Neural cell (in vitro differentiated cells): ENCODE measurements around the gene APLF. TPM values are rescaled to one million over a fixed set of nuclear protein-coding genes. Genes with fewer than 3 reads are reported as not detected.
"Not testable (repeated sequence)": the region's sequence is repeated elsewhere in the genome, so short reads cannot be mapped to it uniquely, and the experiment has no call there.

Source experiments
- H2AFZ ChIP-seq: fragments of 200-600, 300-800 bp; sonication (generic), shearing (Covaris generic); 2 replicates; pipeline ENCODE4 v1.6.0; 2014; ENCODE audit warnings: low read depth, mild to moderate bottlenecking, antibody characterized with exemption, low read length, moderate library complexity
- H3F3A ChIP-seq: fragments of 200-600 bp; shearing (Covaris generic); 2 replicates; pipeline ENCODE4 v1.6.1; 2016; ENCODE audit warnings: mild to moderate bottlenecking, moderate library complexity, mixed read lengths, antibody characterized with exemption, low read length; ENCODE audit not compliant: insufficient read depth, poor library complexity, severe bottlenecking
- H3K27ac ChIP-seq: fragments of 200-600, 300-800 bp; sonication (generic), shearing (Covaris generic); 2 replicates; pipeline ENCODE4 v1.5.1; 2014; ENCODE audit warnings: mild to moderate bottlenecking, low read length, moderate library complexity
- H3K27me3 ChIP-seq: fragments of 300-800, 200-600 bp; sonication (generic), shearing (Covaris generic); 2 replicates; pipeline ENCODE4 v1.6.0; 2014; ENCODE audit warnings: mild to moderate bottlenecking, low read depth, low read length, moderate library complexity; ENCODE audit not compliant: insufficient read depth
- H3K36me3 ChIP-seq: fragments of 300-800, 200-600 bp; sonication (generic), shearing (Covaris generic); 2 replicates; pipeline ENCODE4 v1.5.1; 2014; ENCODE audit warnings: mild to moderate bottlenecking, antibody characterized with exemption, low read length, moderate library complexity; ENCODE audit not compliant: insufficient read depth
- H3K4me2 ChIP-seq: fragments of 300-800, 200-600 bp; sonication (generic), shearing (Covaris generic); 2 replicates; pipeline ENCODE4 v1.6.0; 2014; ENCODE audit warnings: mild to moderate bottlenecking, low read length
- H3K4me3 ChIP-seq: fragments of 300-800, 200-600 bp; sonication (generic), shearing (Covaris generic); 2 replicates; pipeline ENCODE4 v1.5.1; 2014; ENCODE audit warnings: mild to moderate bottlenecking, low read length, moderate library complexity
- H3K79me2 ChIP-seq: fragments of 200-600 bp; shearing (Covaris generic); replicated peaks from 2 replicates; pipeline ENCODE4 v1.6.0; 2014; ENCODE audit warnings: mild to moderate bottlenecking, low read length, moderate library complexity; ENCODE audit not compliant: insufficient read depth
- H3K9ac ChIP-seq: fragments of 300-800, 200-600 bp; sonication (generic), shearing (Covaris generic); 2 replicates; pipeline ENCODE4 v1.6.1; 2016; ENCODE audit warnings: mild to moderate bottlenecking, low read length, mixed read lengths
- H3K9me2 ChIP-seq: fragments of 200-600 bp; shearing (Covaris generic); 2 replicates; pipeline ENCODE4 v1.6.1; 2016; ENCODE audit warnings: mild to moderate bottlenecking, low read length, mixed read lengths; ENCODE audit not compliant: insufficient read depth
- H3K9me3 ChIP-seq: fragments of 200-600, 300-800 bp; sonication (generic), shearing (Covaris generic); 2 replicates; pipeline ENCODE4 v1.6.1; 2016; ENCODE audit warnings: mild to moderate bottlenecking, mixed run types, low read length, moderate library complexity, mixed read lengths
- H4K20me1 ChIP-seq: fragments of 200-600 bp; shearing (Covaris generic); 2 replicates; pipeline ENCODE4 v1.6.1; 2016; ENCODE audit warnings: mild to moderate bottlenecking, mixed run types; ENCODE audit not compliant: insufficient read depth
- CTCF ChIP-seq: fragments of 450-650 bp; IDR thresholded peaks from 2 replicates; pipeline ENCODE4 v1.5.1; 2014; ENCODE audit warnings: antibody characterized with exemption, mild to moderate bottlenecking, moderate library complexity; ENCODE audit not compliant: poor library complexity, severe bottlenecking
- EP300 ChIP-seq: fragments of 450-650 bp; conservative IDR thresholded peaks from 2 replicates; pipeline ENCODE4 v1.6.1; 2014; ENCODE audit warnings: antibody characterized with exemption, mild to moderate bottlenecking, moderate library complexity; ENCODE audit not compliant: poor library complexity, severe bottlenecking
- EZH2 ChIP-seq: fragments of 200-600, 300-800 bp; shearing (Covaris generic), sonication (generic); IDR thresholded peaks from 2 replicates; pipeline ENCODE4 v1.6.1; 2014; ENCODE audit warnings: antibody characterized with exemption, low read length, borderline replicate concordance, mild to moderate bottlenecking; ENCODE audit not compliant: insufficient read depth, poor library complexity, severe bottlenecking
- MXI1 ChIP-seq: fragments of 450-650 bp; conservative IDR thresholded peaks from 2 replicates; pipeline ENCODE4 v1.6.1; 2014; ENCODE audit warnings: antibody characterized with exemption, mild to moderate bottlenecking; ENCODE audit not compliant: poor library complexity, severe bottlenecking
- POLR2AphosphoS5 ChIP-seq: IDR thresholded peaks from 2 replicates; pipeline ENCODE4 v1.6.1; 2012
- RAD21 ChIP-seq: fragments of 450-650 bp; conservative IDR thresholded peaks from 2 replicates; pipeline ENCODE4 v1.6.1; 2014; ENCODE audit warnings: antibody characterized with exemption, mild to moderate bottlenecking, moderate library complexity
- REST ChIP-seq: IDR thresholded peaks from 2 replicates; pipeline ENCODE4 v1.6.1; 2012; ENCODE audit warnings: borderline replicate concordance
- SMC3 ChIP-seq: fragments of 450-650 bp; conservative IDR thresholded peaks from 2 replicates; pipeline ENCODE4 v1.6.1; 2014; ENCODE audit warnings: antibody characterized with exemption, mild to moderate bottlenecking, moderate library complexity; ENCODE audit not compliant: poor library complexity
- TAF1 ChIP-seq: IDR thresholded peaks from 2 replicates; pipeline ENCODE4 v1.6.1; 2012; ENCODE audit warnings: low read depth
- polyA plus RNA-seq: library from polyadenylated mRNA; depleted of rRNA; stranded (reverse); fragments of >200 nt; gene quantifications from 2 replicates; pipeline ENCODE4 v1.2.3, GENCODE V29; 2014

Gene APLF
- polyA plus RNA-seq, 1 donor from 2014 or later = 0.45 TPM

GRCh38 chr2:68594041-68594440 is 126.7 kb downstream of the APLF start:
- no peaks in the 10 kb centered on the region for H3K9me3 ChIP-seq
- H2AFZ ChIP-seq = no peak overlapping the region
- no peaks in the 10 kb centered on the region for H3K79me2 ChIP-seq
- H3K27ac ChIP-seq = no peak overlapping the region
- TF ChIP-seq EZH2 = no peak
- TF ChIP-seq REST = no peak
- TF ChIP-seq SMC3 = no peak
- no peak for TF ChIP-seq MXI1
- TF ChIP-seq POLR2AphosphoS5 = no peak
- no peak for TF ChIP-seq RAD21
- TF ChIP-seq EP300 = no peak
- no peak for TF ChIP-seq CTCF
- no peak for TF ChIP-seq TAF1
- no peaks in the 10 kb centered on the region for H3K36me3 ChIP-seq
- H3K9ac ChIP-seq = no peak overlapping the region
- H3F3A ChIP-seq = no peaks in the 10 kb centered on the region
- no peaks in the 10 kb centered on the region for H4K20me1 ChIP-seq
- no peak overlapping the region for H3K4me3 ChIP-seq
- no peaks in the 10 kb centered on the region for H3K27me3 ChIP-seq
- no peak overlapping the region for H3K4me2 ChIP-seq
- H3K9me2 ChIP-seq = no peaks in the 10 kb centered on the region

- H3K4me3 ChIP-seq = no peak overlapping the region
- H2AFZ ChIP-seq = no peak overlapping the region
- H3K36me3 ChIP-seq = no peaks in the 10 kb centered on the region
- no peak overlapping the region for H3K9ac ChIP-seq
- H3K9me2 ChIP-seq = no peaks in the 10 kb centered on the region
- H3K9me3 ChIP-seq = no peaks in the 10 kb centered on the region
- no peaks in the 10 kb centered on the region for H3K79me2 ChIP-seq
- no peaks in the 10 kb centered on the region for H3F3A ChIP-seq
- H3K27ac ChIP-seq = no peak overlapping the region
- TF ChIP-seq EP300 (no peak), EZH2 (no peak), CTCF (peak; percentile 53)
- H4K20me1 ChIP-seq = no peaks in the 10 kb centered on the region
- no peak overlapping the region for H3K4me2 ChIP-seq
- H3K27me3 ChIP-seq = no peaks in the 10 kb centered on the region
These were observed 127.5 kb downstream of the APLF start for GRCh38 chr2:68594674-68595492.

GRCh38 chr2:68595493-68595785 is 128.1 kb downstream of the APLF start:
- H4K20me1 ChIP-seq, H3K27me3 ChIP-seq, H3K79me2 ChIP-seq, H2AFZ ChIP-seq, H3K9me2 ChIP-seq, H3K9me3 ChIP-seq, H3K4me2 ChIP-seq, H3K4me3 ChIP-seq, H3K27ac ChIP-seq, H3K36me3 ChIP-seq, H3F3A ChIP-seq, H3K9ac ChIP-seq: not testable (repeated sequence)

- H4K20me1 ChIP-seq, H3K9me3 ChIP-seq, H3F3A ChIP-seq, H3K36me3 ChIP-seq, H3K79me2 ChIP-seq, H3K9ac ChIP-seq, H2AFZ ChIP-seq, H3K9me2 ChIP-seq, H3K27me3 ChIP-seq, H3K4me3 ChIP-seq, H3K27ac ChIP-seq, H3K4me2 ChIP-seq: not testable (repeated sequence)
These were observed 133.1 kb downstream of the APLF start for GRCh38 chr2:68600495-68600894.
